ENCODE data around the gene RBBP5. TPM values are rescaled to one million over a fixed set of nuclear protein-coding genes. Genes with fewer than 3 reads are reported as not detected.

The RBBP5 gene
- total RNA-seq, 1 donor: 17.2 TPM

- Histone ChIP-seq H3K4me3 (ENCODE audit: low read length) (no peak overlapping the region), H3K27me3 (ENCODE audit: insufficient read depth, low read length) (no peaks in the 10 kb centered on the region), H3K4me1 (ENCODE audit: insufficient read depth, low read length) (no peaks in the 10 kb centered on the region), H3K9me3 (ENCODE audit: low read depth, low read length) (no peaks in the 10 kb centered on the region)
Observed at GRCh38 chr1:205061665-205062069, 60.1 kb downstream of the RBBP5 start.

DNA sequence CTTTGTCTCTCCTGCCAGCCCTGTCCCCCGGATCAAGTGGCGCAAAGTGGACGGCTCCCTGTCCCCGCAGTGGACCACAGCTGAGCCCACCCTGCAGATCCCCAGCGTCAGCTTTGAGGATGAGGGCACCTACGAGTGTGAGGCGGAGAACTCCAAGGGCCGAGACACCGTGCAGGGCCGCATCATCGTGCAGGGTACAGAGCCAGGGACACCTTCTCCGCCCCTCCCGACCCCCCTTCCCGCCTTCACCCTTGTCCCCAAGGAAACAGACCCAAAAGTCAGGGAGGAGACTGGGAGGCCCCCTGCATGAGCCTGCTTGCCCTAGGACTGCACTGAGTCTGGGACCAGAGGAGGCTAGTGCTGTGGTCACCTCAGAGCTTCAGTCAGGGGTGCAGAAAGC lies 60.6 kb downstream of the RBBP5 start:
- no peaks in the 10 kb centered on the region for H3K27me3 ChIP-seq (ENCODE audit: insufficient read depth, low read length)
- H3K4me3 ChIP-seq (ENCODE audit: low read length): no peak overlapping the region
- H3K4me1 ChIP-seq (ENCODE audit: insufficient read depth, low read length): no peaks in the 10 kb centered on the region
- H3K9me3 ChIP-seq (ENCODE audit: low read depth, low read length): no peaks in the 10 kb centered on the region

GRCh38 chr1:205060746-205061145 lies 61.0 kb downstream of the RBBP5 start:
- H3K4me1 ChIP-seq (ENCODE audit: insufficient read depth, low read length): no peaks in the 10 kb centered on the region
- no peaks in the 10 kb centered on the region for H3K9me3 ChIP-seq (ENCODE audit: low read depth, low read length)
- H3K27me3 ChIP-seq (ENCODE audit: insufficient read depth, low read length): no peaks in the 10 kb centered on the region
- H3K4me3 ChIP-seq (ENCODE audit: low read length): no peak overlapping the region

GRCh38 chr1:205059660-205060059 lies 62.1 kb downstream of the RBBP5 start:
- no peaks in the 10 kb centered on the region for H3K27me3 ChIP-seq (ENCODE audit: insufficient read depth, low read length)
- no peaks in the 10 kb centered on the region for H3K9me3 ChIP-seq (ENCODE audit: low read depth, low read length)
- H3K4me3 ChIP-seq (ENCODE audit: low read length): no peak overlapping the region
- H3K4me1 ChIP-seq (ENCODE audit: insufficient read depth, low read length): no peaks in the 10 kb centered on the region

DNA sequence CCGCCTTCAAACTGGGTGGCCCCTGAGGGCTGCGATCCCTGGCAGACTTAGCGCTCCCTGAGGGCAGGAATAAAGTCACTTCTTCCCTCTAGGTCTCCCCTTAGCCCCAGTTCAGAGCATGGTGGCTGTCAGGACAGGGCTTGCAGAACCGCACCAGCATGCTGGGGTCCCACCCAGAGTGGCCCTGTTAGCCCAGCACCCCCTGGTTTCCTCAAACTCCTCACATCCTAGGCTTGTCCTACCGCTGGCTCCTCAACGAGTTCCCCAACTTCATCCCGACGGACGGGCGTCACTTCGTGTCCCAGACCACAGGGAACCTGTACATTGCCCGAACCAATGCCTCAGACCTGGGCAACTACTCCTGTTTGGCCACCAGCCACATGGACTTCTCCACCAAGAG lies 62.9 kb downstream of the RBBP5 start:
- Histone ChIP-seq H3K27me3 (ENCODE audit: insufficient read depth, low read length) (no peaks in the 10 kb centered on the region), H3K9me3 (ENCODE audit: low read depth, low read length) (no peaks in the 10 kb centered on the region), H3K4me3 (ENCODE audit: low read length) (no peak overlapping the region), H3K4me1 (ENCODE audit: insufficient read depth, low read length) (no peaks in the 10 kb centered on the region)

- no peaks in the 10 kb centered on the region for H3K9me3 ChIP-seq (ENCODE audit: low read depth, low read length)
- H3K27me3 ChIP-seq (ENCODE audit: insufficient read depth, low read length): no peaks in the 10 kb centered on the region
- no peaks in the 10 kb centered on the region for H3K4me1 ChIP-seq (ENCODE audit: insufficient read depth, low read length)
- H3K4me3 ChIP-seq (ENCODE audit: low read length): no peak overlapping the region
Observed at GRCh38 chr1:205057808-205058575, 63.8 kb downstream of the RBBP5 start.

GRCh38 chr1:205056956-205057568 lies 64.7 kb downstream of the RBBP5 start:
- H3K27me3 ChIP-seq (ENCODE audit: insufficient read depth, low read length): no peaks in the 10 kb centered on the region
- H3K4me1 ChIP-seq (ENCODE audit: insufficient read depth, low read length): no peaks in the 10 kb centered on the region
- no peak overlapping the region for H3K4me3 ChIP-seq (ENCODE audit: low read length)
- H3K9me3 ChIP-seq (ENCODE audit: low read depth, low read length): no peaks in the 10 kb centered on the region

DNA sequence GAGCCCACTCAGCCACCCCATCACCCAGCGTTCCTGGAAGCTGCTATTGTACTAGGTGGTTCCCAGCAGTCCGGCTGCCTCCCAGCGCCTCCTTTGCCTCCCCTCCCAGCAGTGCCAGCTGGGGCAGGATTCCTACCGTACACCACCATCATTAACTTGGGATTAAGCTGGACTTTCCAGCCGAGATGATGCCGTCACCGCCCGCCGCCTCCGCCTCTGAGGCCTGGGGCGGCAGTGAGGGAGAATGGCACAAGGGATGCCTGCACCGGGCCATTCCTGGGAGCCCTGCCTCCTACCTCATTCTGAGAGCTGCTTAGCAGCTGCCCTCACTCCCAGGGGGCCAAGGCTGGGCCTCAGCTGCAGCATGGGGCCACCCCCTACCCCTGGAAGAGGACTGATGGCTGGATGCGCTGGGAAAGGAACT lies 65.6 kb downstream of the RBBP5 start:
- Histone ChIP-seq H3K4me3 (ENCODE audit: low read length) (no peak overlapping the region), H3K9me3 (ENCODE audit: low read depth, low read length) (no peaks in the 10 kb centered on the region), H3K27me3 (ENCODE audit: insufficient read depth, low read length) (no peaks in the 10 kb centered on the region), H3K4me1 (ENCODE audit: insufficient read depth, low read length) (no peaks in the 10 kb centered on the region)

DNA sequence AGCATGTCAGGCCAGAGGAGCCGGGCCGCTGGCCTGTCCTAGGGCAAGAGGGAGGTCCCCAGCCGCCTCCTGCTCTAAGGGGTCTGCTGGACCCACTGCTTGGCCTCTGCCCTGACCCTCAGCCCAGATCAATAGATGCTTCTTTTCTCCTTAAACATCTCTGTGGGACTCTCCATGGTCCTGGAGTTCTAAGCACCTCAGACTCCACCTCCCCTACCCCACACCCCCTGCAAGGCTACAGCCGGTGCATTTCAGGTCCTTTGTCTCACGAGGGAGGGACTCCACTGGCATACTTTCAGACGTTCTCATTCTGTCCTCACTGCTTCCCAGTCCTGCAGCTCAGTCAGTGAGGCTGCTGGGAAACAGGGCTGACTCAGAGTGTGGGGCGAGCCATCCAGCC lies 67.8 kb downstream of the RBBP5 start:
- H3K4me3 ChIP-seq (ENCODE audit: low read length): no peak overlapping the region
- no peaks in the 10 kb centered on the region for H3K9me3 ChIP-seq (ENCODE audit: low read depth, low read length)
- no peaks in the 10 kb centered on the region for H3K4me1 ChIP-seq (ENCODE audit: insufficient read depth, low read length)
- no peaks in the 10 kb centered on the region for H3K27me3 ChIP-seq (ENCODE audit: insufficient read depth, low read length)

DNA sequence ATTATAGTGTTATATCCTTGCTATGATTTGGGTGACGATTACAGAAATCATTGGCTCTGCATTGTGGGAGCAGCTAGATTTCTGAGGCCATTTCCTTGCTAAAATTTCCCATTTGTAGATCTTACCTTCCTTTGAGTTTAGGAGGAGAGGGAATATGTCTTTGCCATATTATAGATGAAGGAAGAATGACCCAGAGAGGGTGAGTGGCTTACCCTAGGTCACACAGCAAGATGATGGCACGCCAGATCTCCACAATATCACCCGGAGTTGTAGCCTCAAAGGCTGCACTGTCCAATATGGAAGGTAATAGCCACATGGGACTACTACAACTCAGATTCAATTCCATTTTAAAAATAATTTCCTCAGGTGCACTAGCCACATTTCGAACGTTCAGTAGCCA lies 68.5 kb downstream of the RBBP5 start:
- Histone ChIP-seq H3K27me3 (ENCODE audit: insufficient read depth, low read length) (no peaks in the 10 kb centered on the region), H3K4me3 (ENCODE audit: low read length) (no peak overlapping the region), H3K9me3 (ENCODE audit: low read depth, low read length) (no peaks in the 10 kb centered on the region), H3K4me1 (ENCODE audit: insufficient read depth, low read length) (no peaks in the 10 kb centered on the region)

DNA sequence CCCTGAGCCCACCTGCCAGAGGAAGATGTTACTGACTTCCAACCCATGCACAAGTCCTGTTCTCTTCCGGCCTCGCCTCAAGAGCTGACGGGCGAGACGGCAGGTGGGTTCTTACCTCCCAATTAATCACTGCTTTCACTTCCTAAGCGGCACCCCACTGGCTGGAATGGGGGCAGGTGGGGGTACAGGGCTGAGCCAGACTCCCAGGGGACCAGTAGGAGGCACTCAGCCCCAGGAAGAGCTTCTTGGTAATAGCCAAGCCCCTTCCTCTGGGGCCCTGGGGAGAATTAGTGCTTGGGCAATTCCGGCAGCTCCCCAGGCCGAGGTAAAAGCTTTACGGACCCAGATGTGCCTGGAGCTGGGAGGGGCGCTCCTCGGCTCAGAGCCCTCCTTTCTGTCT lies 69.1 kb downstream of the RBBP5 start:
- Histone ChIP-seq H3K27me3 (ENCODE audit: insufficient read depth, low read length) (no peaks in the 10 kb centered on the region), H3K4me1 (ENCODE audit: insufficient read depth, low read length) (no peaks in the 10 kb centered on the region), H3K4me3 (ENCODE audit: low read length) (no peak overlapping the region), H3K9me3 (ENCODE audit: low read depth, low read length) (no peaks in the 10 kb centered on the region)

GRCh38 chr1:205049479-205049878 lies 72.3 kb downstream of the RBBP5 start:
- H3K4me1 ChIP-seq (ENCODE audit: insufficient read depth, low read length): no peaks in the 10 kb centered on the region
- no peaks in the 10 kb centered on the region for H3K9me3 ChIP-seq (ENCODE audit: low read depth, low read length)
- peaks cover 9% of the 10 kb centered on the region for H3K27me3 ChIP-seq (ENCODE audit: insufficient read depth, low read length)

DNA sequence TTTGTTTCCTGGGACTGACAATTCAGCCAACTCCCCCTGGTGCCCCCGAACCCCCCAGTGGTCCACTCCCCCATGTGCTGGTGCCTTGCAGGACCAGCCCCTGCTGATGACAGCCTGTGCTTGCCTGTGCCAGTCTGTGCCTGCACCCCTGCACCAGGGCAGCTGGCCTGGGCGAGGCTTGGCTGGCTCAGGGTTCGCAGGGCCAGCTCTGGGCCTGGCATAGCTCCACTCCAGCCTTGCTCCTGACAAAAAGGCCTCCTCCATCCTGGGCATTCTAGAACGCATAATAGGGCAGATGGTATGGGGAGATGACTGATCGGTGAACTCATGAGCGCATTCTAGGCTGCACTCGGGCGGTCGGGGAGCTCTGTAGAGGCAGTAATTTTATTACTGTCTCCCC lies 73.4 kb downstream of the RBBP5 start:
- peaks cover 18% of the 10 kb centered on the region for H3K27me3 ChIP-seq (ENCODE audit: insufficient read depth, low read length)
- H3K4me3 ChIP-seq (ENCODE audit: low read length): no peak overlapping the region
- no peaks in the 10 kb centered on the region for H3K9me3 ChIP-seq (ENCODE audit: low read depth, low read length)
- no peaks in the 10 kb centered on the region for H3K4me1 ChIP-seq (ENCODE audit: insufficient read depth, low read length)

More at GRCh38 chr1:205049479-205049878, 72.3 kb downstream of the RBBP5 start:
- H3K4me3 ChIP-seq (ENCODE audit: low read length): no peak overlapping the region

GRCh38 chr1:205047764-205048231 lies 74.0 kb downstream of the RBBP5 start:
- no peak overlapping the region for H3K4me3 ChIP-seq (ENCODE audit: low read length)
- peaks cover 20% of the 10 kb centered on the region for H3K27me3 ChIP-seq (ENCODE audit: insufficient read depth, low read length)
- H3K9me3 ChIP-seq (ENCODE audit: low read depth, low read length): no peaks in the 10 kb centered on the region
- no peaks in the 10 kb centered on the region for H3K4me1 ChIP-seq (ENCODE audit: insufficient read depth, low read length)

- peaks cover 29% of the 10 kb centered on the region for H3K27me3 ChIP-seq (ENCODE audit: insufficient read depth, low read length)
- no peaks in the 10 kb centered on the region for H3K4me1 ChIP-seq (ENCODE audit: insufficient read depth, low read length)
- H3K4me3 ChIP-seq (ENCODE audit: low read length): no peak overlapping the region
- no peaks in the 10 kb centered on the region for H3K9me3 ChIP-seq (ENCODE audit: low read depth, low read length)
Observed at GRCh38 chr1:205046870-205047269, 74.9 kb downstream of the RBBP5 start.

GRCh38 chr1:205045146-205045545 lies 76.6 kb downstream of the RBBP5 start:
- no peaks in the 10 kb centered on the region for H3K4me1 ChIP-seq (ENCODE audit: insufficient read depth, low read length)
- H3K9me3 ChIP-seq (ENCODE audit: low read depth, low read length): no peaks in the 10 kb centered on the region
- H3K27me3 ChIP-seq (ENCODE audit: insufficient read depth, low read length): peaks cover 32% of the 10 kb centered on the region
- H3K4me3 ChIP-seq (ENCODE audit: low read length): no peak overlapping the region
